ENCODE data around the gene DEFB121.

Gene DEFB121

GRCh38 chr20:31414381-31414780 is 8.4 kb upstream of the DEFB121 start:
- Histone ChIP-seq H4K91ac (ENCODE audit: low read length) (no peak overlapping the region), H3K18ac (ENCODE audit: low read depth in 1 of 2, low read length in 2 of 2) (no peak overlapping the region), H4K8ac (ENCODE audit: low read length) (no peak overlapping the region), H2AFZ (ENCODE audit: low read depth, low read length) (no peak overlapping the region), H3K4ac (ENCODE audit: low read depth in 1 of 2, low read length in 2 of 2) (no peak overlapping the region), H3K23ac (ENCODE audit: low read length in 2 of 2) (no peak overlapping the region), H3K36me3 (ENCODE audit: control insufficient read depth in 1 of 2, insufficient read depth in 2 of 2, low read depth in 1 of 2, low read length in 2 of 2) (no peaks in the 10 kb centered on the region), H3K9me3 (ENCODE audit: control insufficient read depth, low read length) (peaks cover 3% of the 10 kb centered on the region), H3K4me3 (ENCODE audit: insufficient read depth in 1 of 2, low read depth in 1 of 2, low read length in 2 of 2) (no peak overlapping the region), H3K14ac (ENCODE audit: low read length in 2 of 2) (no peak overlapping the region), H3K27ac (ENCODE audit: low read length, poor library complexity, severe bottlenecking) (no peak overlapping the region), H3K4me2 (ENCODE audit: low read length, poor library complexity, severe bottlenecking) (no peak overlapping the region), H2BK15ac (ENCODE audit: low read depth, poor library complexity, severe bottlenecking) (no peak overlapping the region), H2BK120ac (ENCODE audit: low read depth, low read length) (no peak overlapping the region), H2BK12ac (ENCODE audit: low read length in 2 of 2) (no peak overlapping the region), H2BK5ac (ENCODE audit: low read depth, low read length, poor library complexity, severe bottlenecking) (no peak overlapping the region), H3K27me3 (ENCODE audit: control insufficient read depth in 1 of 2, insufficient read depth in 1 of 2, low read length in 2 of 2) (peaks cover 7 to 23% of the 10 kb centered on the region in 2 experiments), H3K4me1 (ENCODE audit: control insufficient read depth, insufficient read depth, low read depth, low read length) (no peaks in the 10 kb centered on the region), H2AK5ac (ENCODE audit: low read length, severe bottlenecking) (no peak overlapping the region), H3K79me1 (replicated peaks; ENCODE audit: low read length, poor library complexity, severe bottlenecking) (no peaks in the 10 kb centered on the region), H3K9ac (ENCODE audit: low read length) (no peak overlapping the region)
- no peak for DNase-seq
- WGBS = 69% methylated on average over 6 of the region's 6 CpGs

GRCh38 chr20:31410011-31410410 is 4.0 kb upstream of the DEFB121 start:
- no peak overlapping the region for H3K18ac ChIP-seq (ENCODE audit: low read depth in 1 of 2, low read length in 2 of 2)
- no peak overlapping the region for H3K27ac ChIP-seq (ENCODE audit: low read length, poor library complexity, severe bottlenecking)
- H4K91ac ChIP-seq (ENCODE audit: low read length) = no peak overlapping the region
- no peak overlapping the region for H3K4ac ChIP-seq (ENCODE audit: low read depth in 1 of 2, low read length in 2 of 2)
- no peak overlapping the region for H3K4me2 ChIP-seq (ENCODE audit: low read length, poor library complexity, severe bottlenecking)
- H3K23ac ChIP-seq (ENCODE audit: low read length in 2 of 2) = no peak overlapping the region
- no peak overlapping the region for H2AFZ ChIP-seq (ENCODE audit: low read depth, low read length)
- H3K9me3 ChIP-seq (ENCODE audit: control insufficient read depth, low read length) = peaks cover 3% of the 10 kb centered on the region
- H2BK120ac ChIP-seq (ENCODE audit: low read depth, low read length) = no peak overlapping the region
- no peak overlapping the region for H3K9ac ChIP-seq (ENCODE audit: low read length)
- H2BK12ac ChIP-seq (ENCODE audit: low read length in 2 of 2) = no peak overlapping the region
- no peak overlapping the region for H3K4me3 ChIP-seq (ENCODE audit: insufficient read depth in 1 of 2, low read depth in 1 of 2, low read length in 2 of 2)
- H3K79me1 ChIP-seq (replicated peaks; ENCODE audit: low read length, poor library complexity, severe bottlenecking) = no peaks in the 10 kb centered on the region
- 56% methylated on average over 1 of the region's 1 CpG for WGBS
- no peak overlapping the region for H3K14ac ChIP-seq (ENCODE audit: low read length in 2 of 2)
- H2AK5ac ChIP-seq (ENCODE audit: low read length, severe bottlenecking) = no peak overlapping the region
- H2BK15ac ChIP-seq (ENCODE audit: low read depth, poor library complexity, severe bottlenecking) = no peak overlapping the region
- no peaks in the 10 kb centered on the region for H3K4me1 ChIP-seq (ENCODE audit: control insufficient read depth, insufficient read depth, low read depth, low read length)
- H3K27me3 ChIP-seq (ENCODE audit: control insufficient read depth in 1 of 2, insufficient read depth in 1 of 2, low read length in 2 of 2) = peaks cover 7 to 23% of the 10 kb centered on the region in 2 experiments
- DNase-seq = no peak
- no peak overlapping the region for H4K8ac ChIP-seq (ENCODE audit: low read length)
- H3K36me3 ChIP-seq (ENCODE audit: control insufficient read depth in 1 of 2, insufficient read depth in 2 of 2, low read depth in 1 of 2, low read length in 2 of 2) = no peaks in the 10 kb centered on the region
- no peak overlapping the region for H2BK5ac ChIP-seq (ENCODE audit: low read depth, low read length, poor library complexity, severe bottlenecking)

DNA sequence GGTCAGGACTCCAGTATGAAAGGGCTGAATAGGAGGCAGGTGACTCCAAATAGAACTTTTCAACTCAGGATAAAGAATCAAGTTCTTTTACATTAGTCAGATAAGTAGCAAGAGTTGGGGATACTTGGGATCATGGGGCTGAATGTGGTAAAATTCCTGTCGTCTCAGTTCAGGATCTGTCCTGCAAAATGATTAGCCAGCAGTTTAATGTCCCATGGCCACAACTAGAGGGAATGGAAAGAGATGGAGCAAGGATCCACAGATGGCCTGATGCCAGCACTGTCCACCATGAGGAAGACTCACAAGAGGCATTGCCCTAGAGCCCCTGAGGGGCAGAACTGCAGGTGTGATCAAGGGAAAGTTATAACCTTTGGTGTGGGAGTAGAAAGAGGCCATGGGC is 2.1 kb downstream of the DEFB121 start:
- Histone ChIP-seq H3K27me3 (ENCODE audit: control insufficient read depth in 1 of 2, insufficient read depth in 1 of 2, low read length in 2 of 2) (no peaks in the 10 kb centered on the region), H3K23ac (ENCODE audit: low read length in 2 of 2) (no peak overlapping the region), H3K4me2 (ENCODE audit: low read length, poor library complexity, severe bottlenecking) (no peak overlapping the region), H3K9me3 (ENCODE audit: control insufficient read depth, low read length) (no peaks in the 10 kb centered on the region), H3K18ac (ENCODE audit: low read depth in 1 of 2, low read length in 2 of 2) (no peak overlapping the region), H2BK12ac (ENCODE audit: low read length in 2 of 2) (no peak overlapping the region), H3K14ac (ENCODE audit: low read length in 2 of 2) (no peak overlapping the region), H4K8ac (ENCODE audit: low read length) (no peak overlapping the region), H2BK5ac (ENCODE audit: low read depth, low read length, poor library complexity, severe bottlenecking) (no peak overlapping the region), H3K4me1 (ENCODE audit: control insufficient read depth, insufficient read depth, low read depth, low read length) (no peaks in the 10 kb centered on the region), H2AK5ac (ENCODE audit: low read length, severe bottlenecking) (no peak overlapping the region), H4K91ac (ENCODE audit: low read length) (no peak overlapping the region), H2AFZ (ENCODE audit: low read depth, low read length) (no peak overlapping the region), H2BK120ac (ENCODE audit: low read depth, low read length) (no peak overlapping the region), H3K79me1 (replicated peaks; ENCODE audit: low read length, poor library complexity, severe bottlenecking) (no peaks in the 10 kb centered on the region), H3K9ac (ENCODE audit: low read length) (no peak overlapping the region), H3K4ac (ENCODE audit: low read depth in 1 of 2, low read length in 2 of 2) (no peak overlapping the region), H3K27ac (ENCODE audit: low read length, poor library complexity, severe bottlenecking) (no peak overlapping the region), H3K4me3 (ENCODE audit: insufficient read depth in 1 of 2, low read depth in 1 of 2, low read length in 2 of 2) (no peak overlapping the region), H3K36me3 (ENCODE audit: control insufficient read depth in 1 of 2, insufficient read depth in 2 of 2, low read depth in 1 of 2, low read length in 2 of 2) (no peaks in the 10 kb centered on the region), H2BK15ac (ENCODE audit: low read depth, poor library complexity, severe bottlenecking) (no peak overlapping the region)
- no peak for DNase-seq
- 49% methylated on average over 1 of the region's 1 CpG for whole genome bisulfite sequencing

DNA sequence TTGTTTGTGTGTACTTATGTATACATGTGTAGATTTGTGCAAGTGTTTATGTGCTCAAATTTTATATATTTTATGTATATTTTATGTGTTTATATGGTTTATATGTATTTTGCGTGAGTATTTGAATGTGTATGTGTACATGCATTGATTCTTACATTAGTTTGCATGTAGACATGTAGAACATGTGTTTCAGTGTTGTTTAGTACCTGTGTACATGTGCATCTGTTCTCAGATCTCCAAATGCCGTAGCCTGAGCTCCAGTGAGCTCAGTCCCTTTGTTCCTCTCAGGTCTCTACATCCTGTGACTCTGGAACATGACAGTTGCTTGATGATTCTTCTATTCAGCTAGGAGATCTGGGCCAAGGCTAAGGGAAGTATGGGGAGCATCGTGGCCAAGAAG is 11.1 kb downstream of the DEFB121 start:
- Histone ChIP-seq H4K8ac (ENCODE audit: low read length) (no peak overlapping the region), H3K4me1 (ENCODE audit: control insufficient read depth, insufficient read depth, low read depth, low read length) (no peaks in the 10 kb centered on the region), H3K79me1 (replicated peaks; ENCODE audit: low read length, poor library complexity, severe bottlenecking) (no peaks in the 10 kb centered on the region), H2BK12ac (ENCODE audit: low read length in 2 of 2) (no peak overlapping the region), H4K91ac (ENCODE audit: low read length) (no peak overlapping the region), H3K27ac (ENCODE audit: low read length, poor library complexity, severe bottlenecking) (no peak overlapping the region), H3K9me3 (ENCODE audit: control insufficient read depth, low read length) (no peaks in the 10 kb centered on the region), H2BK5ac (ENCODE audit: low read depth, low read length, poor library complexity, severe bottlenecking) (no peak overlapping the region), H2BK120ac (ENCODE audit: low read depth, low read length) (no peak overlapping the region), H3K14ac (ENCODE audit: low read length in 2 of 2) (no peak overlapping the region), H3K36me3 (ENCODE audit: control insufficient read depth in 1 of 2, insufficient read depth in 2 of 2, low read depth in 1 of 2, low read length in 2 of 2) (no peaks in the 10 kb centered on the region), H3K27me3 (ENCODE audit: control insufficient read depth in 1 of 2, insufficient read depth in 1 of 2, low read length in 2 of 2) (no peaks in the 10 kb centered on the region), H3K4me2 (ENCODE audit: low read length, poor library complexity, severe bottlenecking) (no peak overlapping the region), H3K9ac (ENCODE audit: low read length) (no peak overlapping the region), H3K4me3 (ENCODE audit: insufficient read depth in 1 of 2, low read depth in 1 of 2, low read length in 2 of 2) (no peak overlapping the region), H3K23ac (ENCODE audit: low read length in 2 of 2) (no peak overlapping the region), H2AFZ (ENCODE audit: low read depth, low read length) (no peak overlapping the region), H2BK15ac (ENCODE audit: low read depth, poor library complexity, severe bottlenecking) (no peak overlapping the region), H3K18ac (ENCODE audit: low read depth in 1 of 2, low read length in 2 of 2) (no peak overlapping the region), H3K4ac (ENCODE audit: low read depth in 1 of 2, low read length in 2 of 2) (no peak overlapping the region), H2AK5ac (ENCODE audit: low read length, severe bottlenecking) (no peak overlapping the region)
- 33% methylated on average over 3 of the region's 3 CpGs for WGBS
- no peak for DNase-seq
